ENCODE data around the gene SGK1.

Gene SGK1

DNA sequence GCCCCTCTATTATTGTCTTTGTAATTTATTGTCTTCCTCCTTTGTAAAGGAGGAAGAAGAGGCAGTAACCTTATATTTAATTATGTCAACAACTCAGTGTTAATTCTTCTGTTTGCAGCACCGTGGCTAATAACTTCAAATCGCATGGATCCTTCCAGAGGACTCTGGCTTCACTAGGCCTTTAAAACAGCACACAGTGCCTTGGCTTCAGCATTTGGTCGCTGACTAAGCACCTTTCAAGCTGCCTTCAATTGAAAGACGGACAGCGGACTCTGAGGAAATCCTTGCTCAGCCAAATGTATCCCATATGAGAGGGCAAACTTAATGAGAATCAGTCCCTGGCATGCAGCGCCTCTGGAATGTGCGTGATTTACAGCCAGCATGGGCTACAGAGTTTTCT lies 64.2 kb downstream of the SGK1 start:
- peak; percentile 22 for DNase-seq (ENCODE audit: low read depth)
- H3K4me3 ChIP-seq (ENCODE audit: low read depth, low read length): no peak overlapping the region
- TF ChIP-seq, protein P1, sequence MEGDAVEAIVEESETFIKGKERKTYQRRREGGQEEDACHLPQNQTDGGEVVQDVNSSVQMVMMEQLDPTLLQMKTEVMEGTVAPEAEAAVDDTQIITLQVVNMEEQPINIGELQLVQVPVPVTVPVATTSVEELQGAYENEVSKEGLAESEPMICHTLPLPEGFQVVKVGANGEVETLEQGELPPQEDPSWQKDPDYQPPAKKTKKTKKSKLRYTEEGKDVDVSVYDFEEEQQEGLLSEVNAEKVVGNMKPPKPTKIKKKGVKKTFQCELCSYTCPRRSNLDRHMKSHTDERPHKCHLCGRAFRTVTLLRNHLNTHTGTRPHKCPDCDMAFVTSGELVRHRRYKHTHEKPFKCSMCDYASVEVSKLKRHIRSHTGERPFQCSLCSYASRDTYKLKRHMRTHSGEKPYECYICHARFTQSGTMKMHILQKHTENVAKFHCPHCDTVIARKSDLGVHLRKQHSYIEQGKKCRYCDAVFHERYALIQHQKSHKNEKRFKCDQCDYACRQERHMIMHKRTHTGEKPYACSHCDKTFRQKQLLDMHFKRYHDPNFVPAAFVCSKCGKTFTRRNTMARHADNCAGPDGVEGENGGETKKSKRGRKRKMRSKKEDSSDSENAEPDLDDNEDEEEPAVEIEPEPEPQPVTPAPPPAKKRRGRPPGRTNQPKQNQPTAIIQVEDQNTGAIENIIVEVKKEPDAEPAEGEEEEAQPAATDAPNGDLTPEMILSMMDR (conservative IDR thresholded peaks at IDR 0.05; ENCODE audit: low read depth, low read length): no peak

DNA sequence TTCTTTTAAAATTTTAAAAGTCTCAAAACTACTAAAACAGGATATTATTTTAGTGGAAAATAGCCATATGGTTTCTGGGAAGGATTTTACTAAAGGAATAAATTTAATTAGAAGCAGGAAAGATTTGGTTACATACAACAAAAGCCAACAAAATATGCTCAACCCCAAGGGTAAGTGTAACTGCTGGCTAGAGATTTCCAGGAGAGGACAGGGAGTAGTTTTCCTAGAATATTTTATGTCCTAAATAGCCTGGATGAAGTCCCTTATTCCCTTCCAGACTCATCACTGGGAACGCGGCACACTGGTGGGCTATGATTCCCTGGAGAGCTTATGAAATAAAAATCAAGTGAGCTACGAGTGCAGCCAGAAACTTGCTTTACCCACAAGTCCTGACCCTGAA lies 66.6 kb downstream of the SGK1 start:
- TF ChIP-seq, protein P1 (conservative IDR thresholded peaks at IDR 0.05; ENCODE audit: low read depth, low read length): no peak
- no peak overlapping the region for H3K4me3 ChIP-seq (ENCODE audit: low read depth, low read length)
- DNase-seq (ENCODE audit: low read depth): no peak

DNA sequence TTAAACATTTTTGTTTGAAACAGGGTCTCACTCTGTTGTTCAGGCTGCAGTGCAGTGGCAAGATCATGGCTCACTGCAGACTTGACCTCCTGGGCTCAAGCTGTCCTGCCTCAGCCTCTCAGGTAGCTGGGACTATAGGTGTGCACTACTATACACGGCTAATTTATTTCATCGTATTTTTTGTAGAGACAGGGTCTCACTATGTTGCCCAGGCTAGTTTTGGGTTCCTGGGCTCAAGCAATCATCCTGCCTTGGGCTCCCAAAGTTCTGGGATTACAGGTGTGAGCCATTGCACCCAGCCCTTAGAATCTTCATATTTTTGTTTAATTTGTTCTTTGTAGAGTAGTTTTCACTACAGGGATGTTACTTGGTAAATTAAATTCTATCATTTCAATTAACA lies 67.1 kb downstream of the SGK1 start:
- H3K4me3 ChIP-seq (ENCODE audit: low read depth, low read length): no peak overlapping the region
- TF ChIP-seq, protein P1 (conservative IDR thresholded peaks at IDR 0.05; ENCODE audit: low read depth, low read length): no peak
- DNase-seq (ENCODE audit: low read depth): no peak

DNA sequence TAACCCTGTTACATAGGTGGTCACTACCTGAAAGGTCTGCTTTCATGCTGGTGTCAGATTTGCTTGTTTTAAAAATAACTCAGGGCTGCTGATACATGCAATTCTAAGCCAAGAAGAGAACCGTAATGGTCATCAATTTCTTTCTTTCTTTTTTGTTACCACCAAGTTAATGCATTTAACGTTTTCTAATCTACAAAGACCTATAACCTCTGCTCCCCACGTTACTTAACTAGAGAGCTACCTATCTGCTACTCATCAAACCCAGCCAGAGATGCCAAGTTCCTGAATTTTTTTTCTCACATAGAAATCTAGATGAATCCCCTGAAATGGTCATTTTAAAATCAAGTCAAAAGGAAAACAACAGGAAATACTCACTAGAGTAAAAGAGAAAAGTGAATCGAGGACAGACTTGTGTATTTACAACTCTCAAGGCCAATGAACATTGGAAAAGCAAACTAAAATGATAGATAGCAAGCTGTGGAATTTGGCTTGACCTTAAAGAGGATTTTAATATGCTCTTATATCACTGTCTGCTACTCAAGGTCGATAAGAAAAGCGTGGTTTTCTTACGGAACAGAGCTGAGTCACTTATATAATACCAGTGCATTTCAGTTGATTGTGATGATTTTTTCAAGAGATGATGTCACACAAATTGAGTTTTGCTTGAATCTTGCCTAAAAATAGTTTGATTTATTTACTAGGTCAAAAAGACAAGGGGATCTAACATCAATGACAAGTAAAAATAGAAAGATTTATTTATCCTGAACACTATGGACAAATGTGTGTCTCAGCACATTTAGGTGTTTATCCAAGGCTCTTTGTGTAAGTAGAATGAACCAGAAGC lies 67.9 kb downstream of the SGK1 start:
- peak; percentile 65 for DNase-seq (ENCODE audit: low read depth)

DNA sequence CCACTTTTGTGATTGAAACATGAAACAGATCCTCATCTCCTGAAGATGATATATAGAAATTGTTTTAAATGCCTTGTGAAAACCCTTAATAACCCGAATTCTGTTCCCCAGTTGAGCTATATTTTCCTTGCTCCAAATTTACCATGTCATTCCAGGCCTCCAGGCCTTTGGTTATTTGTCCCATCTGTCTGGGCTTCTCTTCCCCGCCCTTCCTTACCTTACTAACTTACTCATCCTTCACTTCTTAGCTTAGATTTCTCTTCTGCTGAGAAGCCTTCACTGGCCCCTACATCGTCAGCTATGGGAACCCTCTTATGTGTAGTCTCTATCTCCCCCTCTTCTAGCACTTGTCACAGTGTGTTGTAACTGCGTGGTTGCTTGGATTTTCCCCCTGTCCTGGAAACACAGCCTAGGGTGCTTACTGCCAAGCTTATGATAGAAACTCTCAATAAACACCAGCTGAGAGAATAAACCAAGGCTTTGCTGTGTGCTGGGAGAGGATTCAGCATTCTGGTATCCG lies 68.6 kb downstream of the SGK1 start:
- TF ChIP-seq, protein P1 (conservative IDR thresholded peaks at IDR 0.05; ENCODE audit: low read depth, low read length): no peak
- peak; percentile 31 for DNase-seq (ENCODE audit: low read depth)

More for the DNA sequence above, 67.9 kb downstream of the SGK1 start:
- H3K4me3 ChIP-seq (ENCODE audit: low read depth, low read length): no peak overlapping the region
- TF ChIP-seq, protein P1 (conservative IDR thresholded peaks at IDR 0.05; ENCODE audit: low read depth, low read length): no peak

DNA sequence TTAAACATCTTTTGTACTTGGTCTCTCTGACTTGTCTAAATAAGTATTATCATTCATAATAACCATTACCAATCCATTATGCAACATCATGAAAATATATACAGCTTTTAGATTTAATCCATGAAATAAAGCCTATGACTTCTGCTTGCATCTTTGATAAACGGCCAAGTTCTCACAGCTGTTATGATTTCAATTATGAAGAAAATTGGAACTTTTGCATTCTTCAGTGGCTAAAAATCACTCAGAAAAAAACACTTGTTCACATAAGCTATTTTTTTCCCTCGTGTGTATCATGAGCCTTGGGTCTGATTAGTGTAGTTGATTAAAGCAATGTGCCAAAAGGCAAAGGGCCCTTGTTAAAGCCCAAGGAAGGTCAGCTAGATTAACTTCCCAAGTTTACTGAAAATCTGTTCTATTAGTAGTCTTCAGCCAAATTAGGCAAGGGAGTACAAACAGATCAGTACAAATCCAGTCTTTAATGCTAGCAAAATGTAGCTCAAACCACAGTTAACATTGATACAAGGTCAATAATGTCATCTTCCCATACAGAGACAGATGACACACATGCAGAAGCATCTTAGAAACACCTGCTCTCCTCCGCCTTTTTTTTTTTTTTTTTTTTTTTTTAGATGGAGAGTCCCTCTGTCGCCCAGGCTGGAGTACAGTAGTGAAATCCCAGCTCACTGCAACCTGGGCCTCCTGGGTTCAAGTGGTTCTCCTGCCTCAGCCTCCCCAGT lies 69.9 kb downstream of the SGK1 start:
- no peak for DNase-seq (ENCODE audit: low read depth)
- no peak overlapping the region for H3K4me3 ChIP-seq (ENCODE audit: low read depth, low read length)
- TF ChIP-seq, protein P1 (conservative IDR thresholded peaks at IDR 0.05; ENCODE audit: low read depth, low read length): no peak

More for the DNA sequence above, 68.6 kb downstream of the SGK1 start:
- H3K4me3 ChIP-seq (ENCODE audit: low read depth, low read length): no peak overlapping the region
